Neural cell (in vitro differentiated cells): ENCODE results near the gene SLC2A4RG. TPM values are rescaled to one million over a fixed set of nuclear protein-coding genes. Genes with fewer than 3 reads are reported as not detected.
"Not testable (repeated sequence)": the region's sequence is repeated elsewhere in the genome, so short reads cannot be mapped to it uniquely, and the experiment has no call there.

Source experiments
- H2AFZ ChIP-seq: fragments of 200-600, 300-800 bp; sonication (generic), shearing (Covaris generic); 2 replicates; pipeline ENCODE4 v1.6.0; 2014; ENCODE audit warnings: low read depth, mild to moderate bottlenecking, antibody characterized with exemption, low read length, moderate library complexity
- H3F3A ChIP-seq: fragments of 200-600 bp; shearing (Covaris generic); 2 replicates; pipeline ENCODE4 v1.6.1; 2016; ENCODE audit warnings: mild to moderate bottlenecking, moderate library complexity, mixed read lengths, antibody characterized with exemption, low read length; ENCODE audit not compliant: insufficient read depth, poor library complexity, severe bottlenecking
- H3K27ac ChIP-seq: fragments of 200-600, 300-800 bp; sonication (generic), shearing (Covaris generic); 2 replicates; pipeline ENCODE4 v1.5.1; 2014; ENCODE audit warnings: mild to moderate bottlenecking, low read length, moderate library complexity
- H3K27me3 ChIP-seq: fragments of 300-800, 200-600 bp; sonication (generic), shearing (Covaris generic); 2 replicates; pipeline ENCODE4 v1.6.0; 2014; ENCODE audit warnings: mild to moderate bottlenecking, low read depth, low read length, moderate library complexity; ENCODE audit not compliant: insufficient read depth
- H3K36me3 ChIP-seq: fragments of 300-800, 200-600 bp; sonication (generic), shearing (Covaris generic); 2 replicates; pipeline ENCODE4 v1.5.1; 2014; ENCODE audit warnings: mild to moderate bottlenecking, antibody characterized with exemption, low read length, moderate library complexity; ENCODE audit not compliant: insufficient read depth
- H3K4me2 ChIP-seq: fragments of 300-800, 200-600 bp; sonication (generic), shearing (Covaris generic); 2 replicates; pipeline ENCODE4 v1.6.0; 2014; ENCODE audit warnings: mild to moderate bottlenecking, low read length
- H3K4me3 ChIP-seq: fragments of 300-800, 200-600 bp; sonication (generic), shearing (Covaris generic); 2 replicates; pipeline ENCODE4 v1.5.1; 2014; ENCODE audit warnings: mild to moderate bottlenecking, low read length, moderate library complexity
- H3K79me2 ChIP-seq: fragments of 200-600 bp; shearing (Covaris generic); replicated peaks from 2 replicates; pipeline ENCODE4 v1.6.0; 2014; ENCODE audit warnings: mild to moderate bottlenecking, low read length, moderate library complexity; ENCODE audit not compliant: insufficient read depth
- H3K9ac ChIP-seq: fragments of 300-800, 200-600 bp; sonication (generic), shearing (Covaris generic); 2 replicates; pipeline ENCODE4 v1.6.1; 2016; ENCODE audit warnings: mild to moderate bottlenecking, low read length, mixed read lengths
- H3K9me2 ChIP-seq: fragments of 200-600 bp; shearing (Covaris generic); 2 replicates; pipeline ENCODE4 v1.6.1; 2016; ENCODE audit warnings: mild to moderate bottlenecking, low read length, mixed read lengths; ENCODE audit not compliant: insufficient read depth
- H3K9me3 ChIP-seq: fragments of 200-600, 300-800 bp; sonication (generic), shearing (Covaris generic); 2 replicates; pipeline ENCODE4 v1.6.1; 2016; ENCODE audit warnings: mild to moderate bottlenecking, mixed run types, low read length, moderate library complexity, mixed read lengths
- H4K20me1 ChIP-seq: fragments of 200-600 bp; shearing (Covaris generic); 2 replicates; pipeline ENCODE4 v1.6.1; 2016; ENCODE audit warnings: mild to moderate bottlenecking, mixed run types; ENCODE audit not compliant: insufficient read depth
- CTCF ChIP-seq: fragments of 450-650 bp; IDR thresholded peaks from 2 replicates; pipeline ENCODE4 v1.5.1; 2014; ENCODE audit warnings: antibody characterized with exemption, mild to moderate bottlenecking, moderate library complexity; ENCODE audit not compliant: poor library complexity, severe bottlenecking
- EP300 ChIP-seq: fragments of 450-650 bp; conservative IDR thresholded peaks from 2 replicates; pipeline ENCODE4 v1.6.1; 2014; ENCODE audit warnings: antibody characterized with exemption, mild to moderate bottlenecking, moderate library complexity; ENCODE audit not compliant: poor library complexity, severe bottlenecking
- EZH2 ChIP-seq: fragments of 200-600, 300-800 bp; shearing (Covaris generic), sonication (generic); IDR thresholded peaks from 2 replicates; pipeline ENCODE4 v1.6.1; 2014; ENCODE audit warnings: antibody characterized with exemption, low read length, borderline replicate concordance, mild to moderate bottlenecking; ENCODE audit not compliant: insufficient read depth, poor library complexity, severe bottlenecking
- MXI1 ChIP-seq: fragments of 450-650 bp; conservative IDR thresholded peaks from 2 replicates; pipeline ENCODE4 v1.6.1; 2014; ENCODE audit warnings: antibody characterized with exemption, mild to moderate bottlenecking; ENCODE audit not compliant: poor library complexity, severe bottlenecking
- POLR2AphosphoS5 ChIP-seq: IDR thresholded peaks from 2 replicates; pipeline ENCODE4 v1.6.1; 2012
- RAD21 ChIP-seq: fragments of 450-650 bp; conservative IDR thresholded peaks from 2 replicates; pipeline ENCODE4 v1.6.1; 2014; ENCODE audit warnings: antibody characterized with exemption, mild to moderate bottlenecking, moderate library complexity
- REST ChIP-seq: IDR thresholded peaks from 2 replicates; pipeline ENCODE4 v1.6.1; 2012; ENCODE audit warnings: borderline replicate concordance
- SMC3 ChIP-seq: fragments of 450-650 bp; conservative IDR thresholded peaks from 2 replicates; pipeline ENCODE4 v1.6.1; 2014; ENCODE audit warnings: antibody characterized with exemption, mild to moderate bottlenecking, moderate library complexity; ENCODE audit not compliant: poor library complexity
- polyA plus RNA-seq: library from polyadenylated mRNA; depleted of rRNA; stranded (reverse); fragments of >200 nt; gene quantifications from 2 replicates; pipeline ENCODE4 v1.2.3, GENCODE V29; 2014

Gene SLC2A4RG
- polyA plus RNA-seq, 1 donor from 2014 or later = 52.1 TPM

- Histone ChIP-seq H3K9me2 (no peaks in the 10 kb centered on the region), H3K36me3 (peaks cover 6% of the 10 kb centered on the region), H3K4me3 (no peak overlapping the region), H3K4me2 (no peak overlapping the region), H3K27me3 (no peaks in the 10 kb centered on the region), H3K79me2 (peaks cover 32% of the 10 kb centered on the region), H3K27ac (no peak overlapping the region), H3K9me3 (no peaks in the 10 kb centered on the region), H3K9ac (no peak overlapping the region), H3F3A (no peaks in the 10 kb centered on the region), H2AFZ (no peak overlapping the region), H4K20me1 (no peaks in the 10 kb centered on the region)
- TF ChIP-seq SMC3 (no peak), EZH2 (no peak), MXI1 (no peak), CTCF (no peak), REST (no peak), RAD21 (no peak), EP300 (no peak)
Measured at GRCh38 chr20:63714858-63715257, 24.7 kb upstream of the SLC2A4RG start.

GRCh38 chr20:63718996-63719395 is 20.6 kb upstream of the SLC2A4RG start:
- Histone ChIP-seq H3K4me3 (no peak overlapping the region), H3K9me2 (no peaks in the 10 kb centered on the region), H3K27me3 (no peaks in the 10 kb centered on the region), H3K27ac (no peak overlapping the region), H3K9ac (no peak overlapping the region), H3K36me3 (no peaks in the 10 kb centered on the region), H3K79me2 (peaks cover 20% of the 10 kb centered on the region), H4K20me1 (no peaks in the 10 kb centered on the region), H3K9me3 (no peaks in the 10 kb centered on the region), H2AFZ (no peak overlapping the region), H3K4me2 (no peak overlapping the region), H3F3A (no peaks in the 10 kb centered on the region)
- TF ChIP-seq CTCF (no peak), POLR2AphosphoS5 (no peak), SMC3 (no peak), RAD21 (no peak), EP300 (no peak)

- not testable (repeated sequence) for H3K4me2 ChIP-seq, H3K36me3 ChIP-seq, H2AFZ ChIP-seq, H3K9me3 ChIP-seq, H3K4me3 ChIP-seq, H3F3A ChIP-seq, H3K9ac ChIP-seq, H3K27ac ChIP-seq, H4K20me1 ChIP-seq, H3K27me3 ChIP-seq, H3K9me2 ChIP-seq
- H3K79me2 ChIP-seq = peaks cover 12% of the 10 kb centered on the region
Measured at GRCh38 chr20:63722967-63723622, 16.5 kb upstream of the SLC2A4RG start.

- not testable (repeated sequence) for H3K9ac ChIP-seq, H3K79me2 ChIP-seq, H3F3A ChIP-seq, H3K9me2 ChIP-seq, H3K27ac ChIP-seq, H3K4me3 ChIP-seq, H3K9me3 ChIP-seq, H3K4me2 ChIP-seq, H3K27me3 ChIP-seq, H4K20me1 ChIP-seq, H3K36me3 ChIP-seq, H2AFZ ChIP-seq
Measured at GRCh38 chr20:63730189-63730733, 9.3 kb upstream of the SLC2A4RG start.
